Activated CD8-positive, alpha-beta memory T cell treated with anti-CD3 and anti-CD28 coated beads, Interleukin-2, amount 50 U/mL, for 48 hours (primary cell): ENCODE results near the gene KIRREL3.

Experiments
- DNase-seq: peaks from one replicate; pipeline ENCODE4 v3.0.0-alpha.2; 2020

KIRREL3 gene

DNA sequence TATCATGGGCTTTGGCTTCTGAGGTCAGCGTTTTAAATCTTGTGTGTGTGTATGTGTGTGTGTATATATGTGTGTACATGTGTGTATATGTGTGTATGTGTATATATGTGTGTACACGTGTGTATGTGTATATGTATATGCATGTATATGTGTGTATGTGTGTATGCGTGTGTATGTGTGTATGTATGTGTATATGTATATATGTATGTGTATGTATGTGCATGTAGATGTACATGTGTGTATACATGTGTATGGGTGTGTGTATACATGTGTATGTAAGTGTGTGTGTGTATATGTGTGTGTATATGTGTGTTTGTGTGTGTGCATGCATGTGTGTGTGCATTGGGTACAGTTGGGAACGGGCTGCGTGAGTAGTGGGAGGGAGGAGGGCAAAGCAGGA, 522.1 kb downstream of the KIRREL3 start:
- no peak for DNase-seq

GRCh38 chr11:126477535-126478305, 522.9 kb downstream of the KIRREL3 start:
- DNase-seq: peak; percentile 57

- DNase-seq: no peak
Measured at GRCh38 chr11:126476977-126477376, 523.6 kb downstream of the KIRREL3 start.

DNA sequence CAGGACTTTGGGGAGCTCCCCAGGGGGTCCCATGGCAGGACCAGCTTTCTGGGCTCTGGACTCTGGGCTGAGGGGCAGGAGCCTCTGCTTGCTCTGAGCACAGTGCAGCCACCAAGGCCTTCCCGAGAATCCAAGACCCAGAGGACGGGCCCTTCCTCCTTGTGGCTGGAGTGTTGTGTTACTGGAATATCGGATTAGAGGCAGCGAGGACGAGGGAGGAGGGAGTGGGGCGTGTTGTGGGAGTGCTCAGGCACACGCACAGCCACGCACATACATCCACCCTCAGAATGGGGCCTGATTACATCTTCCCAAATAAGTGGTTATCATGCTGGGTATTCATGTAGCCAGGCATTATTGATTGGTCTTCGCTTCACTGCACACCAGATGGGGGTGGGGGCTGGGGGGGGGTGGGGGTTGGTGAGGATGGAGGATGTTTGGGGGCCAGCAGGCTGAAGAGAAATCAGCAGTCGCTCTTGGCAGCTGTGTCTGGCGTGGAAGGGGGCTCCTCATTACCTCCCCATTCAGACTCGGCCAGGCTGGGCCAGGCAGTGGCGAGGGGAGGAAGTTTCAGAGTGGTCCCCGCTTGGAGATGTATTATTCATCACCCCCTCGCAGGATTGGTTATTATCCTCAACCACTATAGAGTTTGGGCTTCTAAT, 524.2 kb downstream of the KIRREL3 start:
- DNase-seq: no peak

DNA sequence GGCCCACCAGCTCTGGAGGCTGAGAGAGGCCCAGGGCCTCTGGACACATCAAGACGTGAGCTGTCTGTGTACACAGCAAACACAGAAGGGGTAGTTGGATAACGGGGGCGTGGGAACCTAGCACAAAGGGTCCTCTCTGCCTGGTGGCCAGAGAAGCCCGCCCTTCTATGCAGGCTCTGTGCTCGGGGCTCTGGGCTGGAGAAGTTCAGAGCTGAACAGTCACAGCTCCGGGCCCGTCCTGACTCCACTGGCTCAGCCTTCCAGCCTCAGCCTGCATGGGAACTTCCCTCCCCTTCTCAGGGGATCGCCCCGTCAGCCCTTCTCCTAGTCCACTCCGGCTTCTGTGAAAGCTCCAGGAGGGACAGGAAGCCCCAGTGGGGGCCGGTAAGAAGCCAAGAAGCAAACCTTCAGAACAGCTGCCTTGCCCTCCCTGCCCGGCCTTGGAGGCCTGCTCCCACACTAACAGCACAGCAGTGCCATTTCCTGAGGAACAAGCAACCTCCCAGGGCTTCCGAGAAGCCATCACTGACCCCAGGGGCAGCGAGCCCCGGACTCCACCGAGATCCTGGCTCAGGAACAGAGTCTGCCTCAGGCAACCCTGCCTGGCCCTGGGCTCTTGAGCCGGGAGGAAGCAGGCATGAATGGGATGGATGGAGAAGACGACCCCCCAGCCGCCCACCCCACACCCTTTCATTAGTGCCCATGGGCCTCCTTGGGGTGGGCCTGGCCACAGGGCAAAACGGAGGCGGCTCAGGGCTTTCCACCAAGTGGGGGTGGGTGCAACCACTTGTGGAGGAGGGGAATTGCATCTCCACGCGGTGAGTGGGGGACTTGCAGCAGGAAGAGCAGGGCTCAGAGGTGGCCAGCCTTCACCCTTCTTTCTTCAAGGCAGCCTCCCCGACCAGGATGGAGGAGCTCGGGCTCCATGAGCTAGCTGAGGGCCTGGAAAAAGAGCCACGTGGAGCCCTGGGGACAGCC, 525.3 kb downstream of the KIRREL3 start:
- DNase-seq: no peak

DNA sequence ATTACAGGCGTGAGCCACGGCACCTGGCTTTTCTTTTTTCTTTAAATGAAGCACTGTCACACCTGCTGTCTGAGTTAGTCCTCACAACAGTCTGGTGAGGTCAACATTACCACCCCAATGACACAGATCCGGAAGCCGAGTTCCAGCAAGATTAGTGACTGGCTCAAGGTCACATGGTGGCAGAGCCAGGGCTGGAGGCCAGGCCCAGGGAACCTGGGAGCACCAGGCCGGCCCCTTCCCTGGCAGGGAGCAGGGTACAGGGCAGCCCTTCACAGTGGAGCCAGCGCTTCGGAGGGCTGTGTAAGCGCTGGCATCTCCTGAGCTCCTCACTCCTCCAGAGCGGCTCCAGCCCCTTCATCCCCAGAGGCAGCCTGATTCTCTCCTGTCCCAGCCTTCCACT, 526.4 kb downstream of the KIRREL3 start:
- no peak for DNase-seq

DNA sequence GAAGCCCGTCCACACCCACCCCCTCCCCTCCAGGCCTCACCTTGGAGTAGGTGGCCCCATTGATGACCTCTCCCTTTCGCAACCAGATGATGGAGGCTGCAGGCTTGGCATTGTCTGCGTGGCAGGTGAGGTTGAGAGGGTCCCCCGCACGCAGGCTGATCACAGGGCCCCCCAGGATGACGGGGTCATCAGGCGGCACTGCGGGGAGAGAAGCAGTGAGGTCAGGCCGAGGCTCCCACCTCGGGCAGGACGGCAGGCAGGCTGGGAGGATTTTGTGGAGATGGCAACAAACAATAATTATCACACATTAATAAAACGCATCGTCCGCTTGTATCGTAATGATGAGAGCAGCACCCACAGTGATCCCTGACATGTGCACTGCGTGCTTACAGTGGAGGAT, 527.3 kb downstream of the KIRREL3 start:
- DNase-seq: no peak

DNA sequence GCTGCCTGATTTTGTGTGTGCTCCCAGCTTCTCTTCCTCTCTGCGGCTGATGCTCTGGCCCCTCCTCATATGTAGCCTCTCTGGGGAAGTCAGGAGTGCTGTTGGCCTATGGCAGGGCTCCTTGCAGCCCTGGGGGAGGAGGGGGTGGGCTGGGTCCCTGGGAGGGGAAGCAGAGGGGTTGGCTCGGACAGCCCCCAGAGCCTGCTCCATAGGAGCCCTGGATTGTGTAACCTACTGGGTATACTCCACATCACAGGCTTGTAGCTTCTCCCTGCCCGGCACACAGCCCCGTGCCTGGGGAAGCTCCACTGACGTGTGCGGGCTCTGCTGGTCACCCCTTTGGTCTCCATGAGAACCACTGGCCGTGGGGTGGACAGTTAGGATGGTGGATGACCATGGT, 531.3 kb downstream of the KIRREL3 start:
- no peak for DNase-seq

DNA sequence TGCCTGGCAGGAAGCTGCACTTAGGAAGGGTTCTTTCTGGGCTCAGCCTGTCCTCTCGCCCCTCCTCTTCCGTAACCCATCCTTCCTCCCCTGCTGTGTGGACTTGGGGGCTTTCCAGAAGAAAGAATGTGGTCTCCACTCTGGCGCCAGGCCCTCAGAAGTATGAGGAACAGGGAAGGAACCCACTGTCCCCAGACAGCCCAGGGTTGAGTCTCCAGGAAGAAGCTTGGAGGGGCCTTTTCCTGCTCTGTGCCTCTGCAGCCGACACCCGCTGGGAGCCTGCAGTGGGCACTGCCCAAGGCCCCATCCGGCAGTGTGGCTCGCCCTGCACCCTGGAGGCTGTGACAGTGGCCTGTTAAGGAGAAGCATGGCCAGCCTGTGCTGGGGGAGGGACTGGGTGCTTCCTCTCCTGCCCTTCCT, 532.5 kb downstream of the KIRREL3 start:
- no peak for DNase-seq

- no peak for DNase-seq
Measured at GRCh38 chr11:126467471-126467870, 533.1 kb downstream of the KIRREL3 start.

DNA sequence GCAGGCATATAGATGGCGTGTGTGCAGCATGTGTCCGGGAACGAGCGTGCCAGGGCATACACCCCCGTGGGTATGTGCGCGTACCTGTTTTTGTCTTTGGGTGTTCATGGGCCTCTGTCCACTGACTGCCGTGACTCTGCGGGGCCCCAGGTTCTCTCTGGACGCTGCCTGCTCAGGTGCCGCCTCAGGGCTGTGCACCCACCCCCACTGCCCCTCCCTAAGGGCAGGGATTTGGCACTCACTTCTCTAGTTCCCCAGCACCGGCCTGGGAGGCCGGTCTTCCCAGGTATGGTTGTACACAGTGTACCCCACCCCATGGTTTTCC, 533.6 kb downstream of the KIRREL3 start:
- no peak for DNase-seq

DNA sequence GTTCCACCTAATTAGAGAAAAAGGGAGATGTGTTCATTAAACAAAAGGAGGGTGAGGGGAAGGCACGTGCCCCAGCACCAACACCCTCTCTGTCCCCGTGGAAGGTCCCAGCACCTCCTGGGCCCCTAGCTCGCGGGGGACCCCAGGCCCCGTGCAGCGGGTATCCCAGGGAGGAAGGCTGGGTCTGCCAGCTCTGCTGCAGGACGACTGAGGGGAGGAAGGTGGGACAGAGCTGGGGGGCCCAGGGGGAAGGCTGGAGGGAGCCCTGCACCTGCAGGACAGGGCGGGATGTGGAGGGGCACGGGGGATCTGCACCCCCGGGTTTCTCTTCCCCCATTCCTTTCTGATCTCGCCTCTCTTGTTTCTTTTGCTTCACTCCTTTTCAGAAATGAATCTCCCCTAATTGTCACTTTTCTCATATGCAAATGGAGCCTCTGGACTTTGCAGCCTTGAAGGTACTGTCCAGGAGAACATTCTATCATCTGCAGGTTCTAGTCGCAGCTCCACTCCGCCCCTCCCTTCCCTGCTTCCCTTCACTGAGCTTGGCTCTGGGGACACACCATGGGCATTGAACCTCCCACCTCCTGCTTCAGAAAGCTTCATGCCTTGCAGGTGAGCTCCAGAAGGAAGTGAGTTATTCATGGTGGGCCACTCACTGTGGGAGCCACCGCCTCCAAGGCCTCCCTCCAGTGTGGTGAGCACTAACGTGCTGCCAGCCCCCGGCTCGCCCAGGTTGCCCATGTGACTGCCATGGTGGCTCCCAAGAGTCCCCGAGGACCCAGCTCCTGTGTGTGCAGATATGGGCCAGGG, 534.1 kb downstream of the KIRREL3 start:
- no peak for DNase-seq

DNA sequence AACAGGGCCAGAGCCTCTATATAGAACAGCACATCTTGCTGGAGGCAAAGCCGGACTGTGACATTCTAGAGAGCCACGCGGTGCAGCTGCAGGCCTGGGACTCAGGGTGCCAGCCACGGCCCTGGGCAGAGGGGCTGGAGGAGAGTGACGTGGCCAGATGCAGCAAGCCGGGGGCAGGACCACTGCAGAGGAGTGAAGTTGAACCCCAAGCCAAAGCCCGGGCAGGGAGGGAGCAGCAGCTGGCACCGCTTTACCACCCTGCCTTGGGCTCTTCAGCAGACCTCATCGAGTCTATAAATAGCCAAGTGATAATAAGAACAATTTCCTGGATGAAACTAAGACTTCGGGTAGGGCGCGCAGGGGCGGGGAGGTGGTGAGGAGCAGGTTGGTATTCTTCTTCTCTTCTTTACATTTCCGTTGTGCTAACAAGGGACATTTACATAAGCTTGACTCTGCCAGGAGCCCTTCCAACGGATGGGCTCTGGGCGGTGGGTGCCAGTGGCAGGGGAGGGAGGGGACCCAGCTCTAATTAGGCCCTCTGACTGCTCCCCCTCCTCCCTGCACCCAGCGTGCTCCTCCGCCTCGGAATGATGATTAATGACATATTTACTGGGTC, 534.9 kb downstream of the KIRREL3 start:
- DNase-seq: no peak

- no peak for DNase-seq
Measured at GRCh38 chr11:126464796-126465195, 535.8 kb downstream of the KIRREL3 start.

DNA sequence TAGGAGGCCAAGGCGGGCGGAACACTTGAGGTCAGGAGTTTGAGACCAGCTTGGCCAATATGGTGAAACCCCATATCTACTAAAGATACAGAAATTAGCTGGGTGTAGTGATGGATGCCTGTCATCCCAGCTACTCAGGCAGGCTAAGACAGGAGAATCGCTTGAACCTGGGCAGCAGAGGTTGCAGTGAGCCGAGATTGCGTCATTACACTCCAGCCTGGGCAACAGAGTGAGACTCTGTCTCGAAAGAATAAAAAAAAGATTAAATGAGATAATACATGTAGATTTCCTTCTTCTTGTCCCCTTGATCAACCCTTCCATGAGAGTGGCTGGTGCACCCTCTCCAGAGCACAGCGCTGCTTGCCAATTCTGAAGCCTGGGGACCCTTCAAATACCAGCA, 538.1 kb downstream of the KIRREL3 start:
- no peak for DNase-seq

- DNase-seq: no peak
Measured at GRCh38 chr11:126461996-126462395, 538.6 kb downstream of the KIRREL3 start.

- DNase-seq: no peak
Measured at GRCh38 chr11:126461096-126461440, 539.5 kb downstream of the KIRREL3 start.

DNA sequence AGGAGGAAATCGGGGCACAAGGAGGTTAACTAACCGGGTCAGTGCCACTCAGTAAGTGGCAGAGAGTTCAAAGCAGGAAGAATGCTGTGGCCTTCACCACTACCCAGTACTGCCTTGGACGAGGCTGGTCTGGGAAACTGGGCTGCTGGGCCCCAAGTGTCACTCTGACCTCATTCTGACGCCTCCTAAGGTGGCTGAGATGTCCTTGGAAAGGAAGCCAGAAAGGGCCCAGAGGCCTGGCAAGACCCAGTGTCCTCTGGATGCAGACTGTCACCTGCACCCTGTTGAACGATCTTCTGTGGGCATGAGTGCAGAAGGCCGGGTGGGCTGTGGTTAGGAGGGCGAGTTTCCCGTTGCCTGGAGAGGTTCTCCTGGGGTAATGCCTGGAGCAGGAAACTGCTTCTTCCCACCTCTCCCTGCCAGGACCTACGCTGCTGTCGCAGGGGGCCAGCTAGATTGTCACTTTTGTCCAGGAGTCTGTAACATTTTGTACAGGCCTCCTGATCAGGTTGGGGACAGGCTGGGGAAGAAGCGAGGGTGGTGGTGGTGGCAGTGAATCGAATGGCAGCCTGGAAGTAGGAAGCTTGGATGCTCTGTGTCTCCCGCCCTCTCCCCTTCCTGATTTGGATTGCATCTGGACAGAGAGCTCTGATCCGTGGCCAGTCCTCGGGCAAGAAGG, 540.0 kb downstream of the KIRREL3 start:
- DNase-seq: no peak

- no peak for DNase-seq
Measured at GRCh38 chr11:126459691-126460281, 540.8 kb downstream of the KIRREL3 start.

DNA sequence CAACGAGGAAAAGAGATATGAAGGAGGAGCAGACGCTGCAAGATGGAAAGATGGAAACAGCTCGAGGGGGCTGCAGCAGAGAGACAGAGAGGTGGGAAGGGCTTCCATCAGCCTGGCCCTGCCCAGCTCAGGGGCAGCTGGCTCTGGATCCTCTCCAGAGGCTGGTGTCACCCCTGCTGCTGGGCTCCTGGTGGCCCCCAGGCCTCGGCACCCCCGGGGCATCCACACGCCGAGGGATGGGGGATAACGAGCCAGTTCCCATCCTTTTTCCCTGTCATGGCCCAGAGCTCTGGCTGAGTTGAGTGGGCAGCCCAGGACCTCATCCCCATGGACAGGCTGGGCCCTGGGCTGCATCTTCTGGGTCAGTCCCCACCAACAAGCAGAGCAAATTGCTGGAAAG, 542.8 kb downstream of the KIRREL3 start:
- DNase-seq: no peak

- DNase-seq: no peak
Measured at GRCh38 chr11:126456783-126457542, 543.6 kb downstream of the KIRREL3 start.
